ENCODE measurements around the gene NCKAP5.

The NCKAP5 gene

DNA sequence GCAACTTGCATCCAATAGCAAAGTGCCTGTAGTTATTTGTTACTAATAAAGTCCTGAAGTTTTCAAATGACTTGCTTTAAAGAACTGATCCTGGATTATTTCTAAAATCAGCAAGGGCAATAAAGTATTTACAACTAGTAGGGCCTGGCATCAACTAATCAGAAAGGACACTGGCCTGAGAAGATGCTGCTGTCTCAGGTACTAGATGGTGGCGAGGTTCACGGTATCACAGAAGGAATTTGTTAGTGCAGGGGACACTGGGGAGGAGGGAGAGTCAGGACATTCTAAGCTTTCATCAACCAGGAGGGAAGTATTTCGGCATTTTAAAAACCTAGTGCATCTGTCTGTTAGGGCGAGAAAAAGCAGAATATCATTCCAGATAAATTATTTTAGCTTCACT lies 458.1 kb downstream of the NCKAP5 start:
- DNase-seq (ENCODE audit: low read depth in 1 of 2, low spot score in 1 of 2), result no peak

GRCh38 chr2:133109772-133110171 lies 458.5 kb downstream of the NCKAP5 start:
- no peak for DNase-seq (ENCODE audit: low read depth in 1 of 2, low spot score in 1 of 2)

DNA sequence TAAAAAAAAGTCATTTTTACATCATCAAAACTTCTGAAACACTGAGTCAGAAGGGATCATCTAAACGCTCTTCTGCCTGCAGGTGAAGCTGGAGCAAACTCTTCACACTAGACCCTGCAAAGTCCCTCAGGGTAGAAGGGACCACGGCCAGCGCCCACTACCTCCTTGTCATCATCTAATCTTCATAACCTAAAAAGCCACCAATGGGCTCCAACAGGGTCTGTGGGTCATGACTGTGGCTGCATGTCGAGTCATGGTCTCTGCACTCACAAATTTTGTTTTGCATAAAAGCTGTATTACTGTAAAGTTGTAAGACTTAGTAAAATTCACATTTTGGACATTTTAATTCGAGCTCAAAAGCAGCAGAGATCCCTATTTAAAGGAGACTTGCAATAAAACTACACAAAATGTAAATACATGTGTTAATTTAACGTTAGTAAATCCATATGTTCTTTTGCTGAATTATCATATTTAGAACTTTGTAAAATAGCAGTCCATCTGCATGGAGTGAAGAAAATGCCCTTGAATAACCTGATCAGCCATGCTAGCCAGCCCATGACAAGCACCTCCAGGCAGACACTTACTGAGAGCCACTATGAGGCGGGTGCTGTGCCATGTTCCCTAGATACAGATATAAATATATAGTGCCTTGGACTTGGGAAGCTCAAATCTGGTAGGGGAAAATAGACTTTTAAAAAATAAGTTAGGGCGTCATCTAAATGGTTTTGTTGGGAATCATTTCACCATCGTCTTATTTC lies 461.0 kb downstream of the NCKAP5 start:
- DNase-seq (ENCODE audit: low read depth in 1 of 2, low spot score in 1 of 2), result no peak

DNA sequence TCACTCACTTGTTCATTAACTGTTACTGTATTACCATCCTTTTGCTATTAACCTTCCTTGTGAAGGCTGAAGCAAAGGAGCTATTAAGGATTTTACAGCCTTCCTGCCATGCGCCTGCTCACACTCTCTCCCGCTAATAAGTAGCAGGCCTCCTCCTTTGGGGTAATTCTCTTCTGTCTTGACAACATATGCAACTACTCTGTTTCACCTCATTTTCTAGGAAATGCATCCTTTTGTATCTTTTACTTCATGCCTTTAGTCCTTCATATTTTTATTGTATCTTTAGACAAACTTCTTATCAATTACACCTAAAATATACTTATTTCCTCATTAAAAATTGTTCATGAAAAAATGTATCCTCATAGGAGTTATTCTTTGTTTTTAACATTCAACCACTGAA lies 463.4 kb downstream of the NCKAP5 start:
- DNase-seq (ENCODE audit: low read depth in 1 of 2, low spot score in 1 of 2), result no peak

DNA sequence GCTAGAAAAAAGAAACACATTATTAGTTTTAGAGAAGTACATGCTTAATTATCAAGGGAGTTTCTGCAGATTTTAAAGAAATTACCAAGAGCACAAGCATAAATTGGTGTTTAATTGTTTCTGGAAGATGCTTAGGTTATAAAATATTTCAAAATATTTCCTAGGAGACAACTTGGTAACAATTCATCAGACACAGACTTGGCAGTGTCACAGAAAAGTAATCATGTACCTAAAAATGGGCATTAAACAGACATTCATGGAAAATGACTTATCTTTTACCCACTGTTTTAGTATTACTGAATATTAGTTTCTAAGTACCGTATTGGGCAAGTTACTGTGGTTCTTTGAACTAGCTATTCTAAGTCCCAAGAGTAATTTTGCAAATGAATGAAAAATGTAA lies 469.5 kb downstream of the NCKAP5 start:
- DNase-seq (ENCODE audit: low read depth in 1 of 2, low spot score in 1 of 2), result no peak

- DNase-seq (ENCODE audit: low read depth in 1 of 2, low spot score in 1 of 2), result no peak
Measured at GRCh38 chr2:133097666-133098065, 470.6 kb downstream of the NCKAP5 start.

- DNase-seq (ENCODE audit: low read depth in 1 of 2, low spot score in 1 of 2), result no peak
Measured at GRCh38 chr2:133092571-133092970, 475.7 kb downstream of the NCKAP5 start.

- DNase-seq (ENCODE audit: low read depth in 1 of 2, low spot score in 1 of 2), result no peak
Measured at GRCh38 chr2:133090358-133090757, 477.9 kb downstream of the NCKAP5 start.

GRCh38 chr2:133086176-133086575 lies 482.1 kb downstream of the NCKAP5 start:
- no peak for DNase-seq (ENCODE audit: low read depth in 1 of 2, low spot score in 1 of 2)

DNA sequence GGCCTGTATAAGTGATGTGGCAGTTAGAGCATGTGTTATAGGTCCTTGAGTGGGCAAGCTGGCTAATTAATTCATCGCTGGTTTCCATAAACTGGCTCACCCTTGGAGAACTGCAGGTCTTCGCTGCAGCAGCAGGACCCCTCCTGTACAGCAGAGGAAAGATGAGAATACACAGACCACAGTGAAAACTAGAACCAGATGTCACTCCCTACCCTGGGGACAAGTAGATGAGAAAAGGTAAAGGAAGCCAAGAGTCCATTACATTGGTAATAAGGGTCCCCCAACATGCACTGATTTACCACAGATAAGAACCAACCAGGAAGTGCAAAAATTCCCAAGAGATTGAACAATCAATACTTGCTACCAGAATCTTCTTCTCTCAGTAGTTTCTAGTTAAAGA lies 482.6 kb downstream of the NCKAP5 start:
- DNase-seq (ENCODE audit: low read depth in 1 of 2, low spot score in 1 of 2), result no peak

DNA sequence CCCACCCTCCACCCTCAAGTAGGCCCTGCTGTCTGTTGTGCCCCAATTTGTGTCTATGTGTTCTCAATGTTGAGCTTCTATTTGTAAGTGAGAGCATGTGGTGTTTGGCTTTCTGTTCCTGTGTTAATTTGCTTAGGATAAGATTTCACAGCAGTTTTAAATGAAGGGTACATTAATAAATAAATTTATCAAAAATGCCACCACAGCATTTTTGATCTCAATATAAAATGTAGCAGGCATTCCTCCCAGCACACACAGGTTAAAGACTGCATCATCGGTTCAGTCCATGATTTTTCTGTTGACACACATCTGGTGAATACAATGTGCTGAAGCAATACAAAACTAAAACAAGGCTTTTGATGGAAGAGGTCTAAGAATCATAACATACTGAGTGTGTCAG lies 486.2 kb downstream of the NCKAP5 start:
- DNase-seq (ENCODE audit: low read depth in 1 of 2, low spot score in 1 of 2), result no peak

DNA sequence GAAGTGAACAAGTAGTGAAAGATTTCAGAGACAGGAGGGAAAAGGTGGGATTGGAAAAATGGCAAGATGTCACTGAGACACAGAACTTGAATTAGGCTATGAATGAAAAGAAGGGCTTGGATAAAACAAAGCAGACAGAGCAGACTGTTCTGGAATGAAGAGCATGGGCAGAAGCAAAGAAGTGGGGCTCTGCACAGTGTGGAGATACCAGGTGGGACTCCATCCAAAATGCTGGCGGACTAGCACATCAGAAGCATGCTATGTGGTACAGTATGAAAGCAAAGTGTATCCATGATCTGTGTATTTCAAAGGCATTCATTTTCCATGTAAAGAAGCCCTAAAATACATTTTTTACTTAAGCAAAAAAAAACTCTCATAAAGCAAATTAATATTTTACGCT lies 487.4 kb downstream of the NCKAP5 start:
- DNase-seq (ENCODE audit: low read depth in 1 of 2, low spot score in 1 of 2), result no peak

- DNase-seq (ENCODE audit: low read depth in 1 of 2, low spot score in 1 of 2), result no peak
Measured at GRCh38 chr2:133078667-133079411, 489.4 kb downstream of the NCKAP5 start.

DNA sequence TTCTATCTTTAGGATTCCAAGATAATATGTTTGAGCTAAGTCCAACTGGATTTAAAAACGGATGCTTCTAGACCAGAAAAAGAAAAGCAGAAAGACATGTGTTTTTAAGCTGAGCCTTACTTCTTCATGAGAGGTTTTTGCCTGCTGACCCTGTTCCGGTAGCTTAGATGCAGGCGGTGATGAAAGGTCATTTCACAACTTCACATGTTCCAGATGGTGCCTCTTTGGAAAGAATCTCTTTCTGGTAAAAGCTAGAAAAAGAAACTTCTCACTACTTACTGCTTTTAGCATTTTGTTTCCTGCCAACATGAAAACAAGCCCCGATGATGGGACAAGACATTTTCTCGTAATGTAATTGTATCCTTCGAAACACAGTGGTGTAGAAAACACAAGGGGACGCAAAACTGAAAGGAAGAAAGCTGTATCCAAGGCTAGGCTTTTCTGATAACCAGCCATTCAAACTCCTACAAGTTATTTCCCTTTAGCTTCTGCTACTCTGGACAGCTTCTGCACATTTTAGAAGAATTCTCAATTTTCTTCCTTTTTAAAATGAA lies 490.9 kb downstream of the NCKAP5 start:
- no peak for DNase-seq (ENCODE audit: low read depth in 1 of 2, low spot score in 1 of 2)

GRCh38 chr2:133072837-133073694 lies 495.2 kb downstream of the NCKAP5 start:
- no peak for DNase-seq (ENCODE audit: low read depth in 1 of 2, low spot score in 1 of 2)

DNA sequence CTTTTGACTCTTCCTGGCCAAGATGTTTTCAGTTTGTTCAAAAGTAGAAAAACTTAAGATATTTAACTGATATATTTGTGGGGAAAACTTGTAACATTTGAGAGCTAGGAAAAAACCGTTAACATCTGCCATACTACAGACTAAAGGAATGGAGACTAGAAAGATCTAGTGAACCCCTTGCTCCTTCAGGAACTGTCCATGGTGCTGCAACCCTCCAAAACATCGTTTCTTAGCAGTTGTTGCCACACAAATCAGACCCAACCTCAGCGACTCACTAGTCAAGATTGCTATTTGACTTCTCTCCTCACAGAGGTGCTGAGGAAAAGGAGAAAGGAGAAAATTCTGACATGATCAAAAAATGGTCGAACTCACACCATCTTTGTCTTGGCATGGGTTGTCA lies 504.5 kb downstream of the NCKAP5 start:
- no peak for DNase-seq (ENCODE audit: low read depth in 1 of 2, low spot score in 1 of 2)

DNA sequence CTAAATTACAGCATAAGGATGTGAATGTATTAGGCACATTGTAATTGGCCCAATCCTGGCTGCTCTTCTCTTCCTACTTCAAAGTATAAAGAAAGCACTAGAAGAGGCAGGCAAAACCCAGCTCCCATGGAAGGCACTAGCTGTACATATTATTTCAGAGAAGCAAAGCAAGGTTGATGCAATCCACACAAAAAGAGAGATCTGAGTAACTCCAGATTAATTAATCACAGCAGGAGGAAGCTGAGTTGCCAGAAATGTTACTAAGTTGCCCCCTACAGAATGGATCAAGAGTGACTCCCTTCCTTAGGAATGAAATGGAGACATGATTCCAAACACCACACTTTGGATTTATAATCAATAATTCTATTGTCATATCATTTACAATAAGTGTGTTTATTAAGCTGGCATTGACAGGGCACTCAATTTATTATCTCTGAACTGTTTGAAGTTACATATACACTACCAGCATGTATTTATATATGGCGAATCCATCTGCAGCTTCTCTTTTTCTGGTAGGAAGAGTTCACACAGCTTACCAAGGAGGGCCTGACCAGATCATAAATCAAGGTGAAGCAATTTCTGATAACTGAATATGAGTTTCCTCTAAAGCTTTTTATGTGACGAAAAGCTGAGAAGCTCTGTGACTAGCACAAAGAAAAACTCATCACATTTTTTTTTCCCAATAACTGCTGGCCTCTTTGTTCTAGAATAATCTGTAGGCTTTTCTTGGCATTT lies 505.2 kb downstream of the NCKAP5 start:
- no peak for DNase-seq (ENCODE audit: low read depth in 1 of 2, low spot score in 1 of 2)

DNA sequence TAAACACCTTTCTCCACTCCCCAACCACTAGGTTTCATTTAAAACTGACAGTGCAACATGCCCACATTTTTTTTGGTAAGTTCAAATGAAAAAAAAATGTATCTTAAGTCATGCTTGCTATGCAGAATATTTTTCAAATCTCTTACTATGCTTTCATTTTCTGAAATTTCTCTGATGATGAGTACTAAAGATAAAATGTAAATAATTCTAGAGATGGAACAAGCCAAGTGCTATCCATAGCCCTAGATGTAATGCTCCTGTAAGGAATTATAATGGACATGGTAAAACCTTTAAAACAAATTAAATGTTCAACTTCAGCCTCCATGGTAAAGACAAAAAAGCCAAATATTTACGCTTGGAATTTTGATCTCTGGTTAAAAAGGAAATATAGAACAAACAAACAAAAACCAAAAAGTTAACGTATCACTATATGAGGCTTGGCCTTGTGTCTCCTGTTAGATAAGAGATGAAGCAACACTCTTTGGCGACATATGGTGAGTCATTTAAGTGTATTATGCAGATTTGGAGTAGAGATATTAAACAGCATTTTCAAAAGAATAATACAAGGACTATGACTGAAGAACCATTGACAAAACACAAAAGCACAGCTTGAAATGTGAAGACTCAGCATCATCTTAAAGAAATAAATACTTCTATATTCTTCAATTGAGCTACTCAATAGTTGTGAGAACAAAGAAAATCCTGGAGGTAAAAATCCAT lies 506.2 kb downstream of the NCKAP5 start:
- DNase-seq (ENCODE audit: low read depth in 1 of 2, low spot score in 1 of 2), result no peak

DNA sequence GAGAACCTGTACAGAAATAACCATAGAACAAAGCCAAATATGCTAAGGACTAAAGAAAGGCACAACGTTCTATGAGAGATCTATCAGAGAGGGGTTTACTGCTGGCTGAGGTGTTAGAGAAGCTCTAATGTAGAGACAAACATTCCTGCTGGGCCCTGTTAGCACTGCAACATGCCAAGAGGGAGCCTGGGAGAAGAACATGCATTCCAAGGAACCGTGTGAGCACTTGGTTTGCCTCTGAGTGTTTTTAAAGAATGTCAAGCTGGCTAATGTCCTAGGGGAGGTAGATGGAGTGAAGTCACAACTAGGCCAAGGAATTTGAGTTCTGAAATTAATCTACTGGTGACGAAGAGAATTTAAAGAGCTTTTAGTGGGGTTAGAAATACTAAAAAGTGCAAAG lies 514.0 kb downstream of the NCKAP5 start:
- no peak for DNase-seq (ENCODE audit: low read depth in 1 of 2, low spot score in 1 of 2)

- no peak for DNase-seq (ENCODE audit: low read depth in 1 of 2, low spot score in 1 of 2)
Measured at GRCh38 chr2:133053541-133053940, 514.7 kb downstream of the NCKAP5 start.

Measured in activated CD4-positive, alpha-beta T cell treated with anti-CD3 and anti-CD28 coated beads, Interleukin-2, amount 50 U/mL, for 24 hours (primary cell).